ENCODE results near the gene SORL1-AS1.
"Not testable (repeated sequence)": the region's sequence is repeated elsewhere in the genome, so short reads cannot be mapped to it uniquely, and the experiment has no call there.

SORL1-AS1 gene

GRCh38 chr11:121452609-121453150, at the start of gene SORL1-AS1:
Gene SORL1-AS1, minus strand, starts transcription at chr11:121452967.
- DNase-seq (ENCODE audit: low read depth), result no peak

GRCh38 chr11:121500717-121501116, 48.0 kb upstream of the SORL1-AS1 start:
- DNase-seq (ENCODE audit: low read depth), result no peak

GRCh38 chr11:121500275-121500674, 47.5 kb upstream of the SORL1-AS1 start:
- DNase-seq (ENCODE audit: low read depth), result no peak

- no peak for DNase-seq (ENCODE audit: low read depth)
Observed at GRCh38 chr11:121499405-121499804, 46.6 kb upstream of the SORL1-AS1 start.

- no peak for DNase-seq (ENCODE audit: low read depth)
Observed at GRCh38 chr11:121497176-121497998, 44.6 kb upstream of the SORL1-AS1 start.

GRCh38 chr11:121494355-121495099, 41.8 kb upstream of the SORL1-AS1 start:
- no peak for DNase-seq (ENCODE audit: low read depth)

GRCh38 chr11:121489823-121490222, 37.1 kb upstream of the SORL1-AS1 start:
- no peak for DNase-seq (ENCODE audit: low read depth)

GRCh38 chr11:121488641-121489040, 35.9 kb upstream of the SORL1-AS1 start:
- DNase-seq (ENCODE audit: low read depth), result no peak

GRCh38 chr11:121488170-121488569, 35.4 kb upstream of the SORL1-AS1 start:
- no peak for DNase-seq (ENCODE audit: low read depth)

- no peak for DNase-seq (ENCODE audit: low read depth)
Observed at GRCh38 chr11:121487191-121487590, 34.4 kb upstream of the SORL1-AS1 start.

GRCh38 chr11:121486054-121486453, 33.3 kb upstream of the SORL1-AS1 start:
- no peak for DNase-seq (ENCODE audit: low read depth)

GRCh38 chr11:121485216-121485615, 32.4 kb upstream of the SORL1-AS1 start:
- no peak for DNase-seq (ENCODE audit: low read depth)

- DNase-seq (ENCODE audit: low read depth), result no peak
Observed at GRCh38 chr11:121483805-121484480, 31.2 kb upstream of the SORL1-AS1 start.

GRCh38 chr11:121482231-121483129, 29.7 kb upstream of the SORL1-AS1 start:
- DNase-seq (ENCODE audit: low read depth), result no peak

GRCh38 chr11:121481484-121482230, 28.9 kb upstream of the SORL1-AS1 start:
- not testable (repeated sequence) for DNase-seq (ENCODE audit: low read depth)

- no peak for DNase-seq (ENCODE audit: low read depth)
Observed at GRCh38 chr11:121479698-121480238, 27.0 kb upstream of the SORL1-AS1 start.

GRCh38 chr11:121478895-121479697, 26.3 kb upstream of the SORL1-AS1 start:
- DNase-seq (ENCODE audit: low read depth), result no peak

- DNase-seq (ENCODE audit: low read depth), result no peak
Observed at GRCh38 chr11:121478226-121478894, 25.6 kb upstream of the SORL1-AS1 start.

Measured in HS-5 (cell line).